Measurements from ENCODE around the gene OSBP.

DNA sequence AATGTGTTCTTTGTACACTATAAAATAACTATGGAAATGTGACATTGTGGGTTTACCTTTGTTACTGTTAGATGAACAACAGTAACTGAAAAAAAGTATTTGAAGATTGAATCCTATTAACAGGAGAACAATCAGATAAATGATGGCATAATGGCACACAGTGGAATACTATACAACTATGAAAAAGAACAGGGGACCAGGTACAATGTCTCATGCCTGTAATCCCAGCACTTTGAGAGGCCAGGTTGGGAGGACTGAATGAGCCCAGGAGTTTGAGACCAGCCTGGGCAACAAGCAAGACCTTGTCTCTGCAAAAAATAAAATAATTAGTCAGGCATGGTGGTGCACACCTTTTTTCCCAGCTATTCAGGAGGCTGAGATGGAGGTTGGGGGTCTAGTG is 14.4 kb upstream of the OSBP start:
- TF ChIP-seq, protein P1, sequence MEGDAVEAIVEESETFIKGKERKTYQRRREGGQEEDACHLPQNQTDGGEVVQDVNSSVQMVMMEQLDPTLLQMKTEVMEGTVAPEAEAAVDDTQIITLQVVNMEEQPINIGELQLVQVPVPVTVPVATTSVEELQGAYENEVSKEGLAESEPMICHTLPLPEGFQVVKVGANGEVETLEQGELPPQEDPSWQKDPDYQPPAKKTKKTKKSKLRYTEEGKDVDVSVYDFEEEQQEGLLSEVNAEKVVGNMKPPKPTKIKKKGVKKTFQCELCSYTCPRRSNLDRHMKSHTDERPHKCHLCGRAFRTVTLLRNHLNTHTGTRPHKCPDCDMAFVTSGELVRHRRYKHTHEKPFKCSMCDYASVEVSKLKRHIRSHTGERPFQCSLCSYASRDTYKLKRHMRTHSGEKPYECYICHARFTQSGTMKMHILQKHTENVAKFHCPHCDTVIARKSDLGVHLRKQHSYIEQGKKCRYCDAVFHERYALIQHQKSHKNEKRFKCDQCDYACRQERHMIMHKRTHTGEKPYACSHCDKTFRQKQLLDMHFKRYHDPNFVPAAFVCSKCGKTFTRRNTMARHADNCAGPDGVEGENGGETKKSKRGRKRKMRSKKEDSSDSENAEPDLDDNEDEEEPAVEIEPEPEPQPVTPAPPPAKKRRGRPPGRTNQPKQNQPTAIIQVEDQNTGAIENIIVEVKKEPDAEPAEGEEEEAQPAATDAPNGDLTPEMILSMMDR (IDR thresholded peaks at IDR 0.05 in 4 of 5, conservative IDR thresholded peaks at IDR 0.05 in 1 of 5): no peak
- no peak for TF ChIP-seq POLR2A (IDR thresholded peaks at IDR 0.05)
